SJSA1 (cell line): ENCODE results near the gene RPL27A. TPM values are rescaled to one million over a fixed set of nuclear protein-coding genes. Genes with fewer than 3 reads are reported as not detected.

ENCODE experiments used
- total RNA-seq: library from RNA; depleted of rRNA; stranded (reverse); fragments of >200 nt; shearing (Covaris generic); gene quantifications from 2 replicates; pipeline ENCODE4 v1.2.3, GENCODE V29; 2014; rRNA removed

RPL27A gene
- total RNA-seq, 1 experiment from 2014 or later, result 367 TPM

Other genes with a start within 250 kb of the RPL27A start
- gene STK33, start 88.6 kb upstream of the RPL27A start, total RNA-seq, result 0.21 TPM in 1 of 2 replicates, not detected in the other
- 0.63 and 3.1 TPM in 2 replicates for gene TRIM66, start 127 bp upstream of the RPL27A start, total RNA-seq
- 24.8 and 37.9 TPM in 2 replicates for gene AKIP1, start 228.4 kb downstream of the RPL27A start, total RNA-seq